Mucosa of descending colon (tissue), 3 donors: ENCODE measurements around the gene TNIK. TPM values are rescaled to one million over a fixed set of nuclear protein-coding genes. Genes with fewer than 3 reads are reported as not detected.
A peak's percentile ranks its signal among the peaks of the same experiment; 100 is the strongest.

Experiments
- ATAC-seq: fragments of 200-7000 bp; cut with Tn5 transposase; one replicate; pipeline ENCODE4 v1.9.1; 2020; ENCODE audit warnings: mild to moderate bottlenecking, moderate library complexity
- DNase-seq, 3 donors: peaks; one replicate each; pipeline ENCODE4 v3.0.0-alpha.2; 2020
- H3K36me3 ChIP-seq: fragments of 200-600 bp; one replicate; pipeline ENCODE4 v1.8.0; 2021; ENCODE audit warnings: low read depth, mild to moderate bottlenecking
- H3K4me1 ChIP-seq: fragments of 200-600 bp; one replicate; pipeline ENCODE4 v1.8.0; 2021; ENCODE audit warnings: low read depth, mild to moderate bottlenecking
- H3K4me3 ChIP-seq: fragments of 200-600 bp; one replicate; pipeline ENCODE4 v1.8.0; 2021; ENCODE audit warnings: mild to moderate bottlenecking
- H3K9me3 ChIP-seq: fragments of 200-600 bp; one replicate; pipeline ENCODE4 v1.8.0; 2021; ENCODE audit warnings: mild to moderate bottlenecking
- intact Hi-C, 2 donors: fragments of 100-400 bp; cut with DNase I in 1 of 2; cut with micrococcal nuclease in 1 of 2; formaldehyde crosslinking; loops; one replicate each; pipeline versions ENCODE4 v1.11.0 to v1.11.1; 2022; cut with DNase I, micrococcal nuclease
- total RNA-seq, 3 donors: library from RNA; stranded (reverse); fragmentation: NEBNext Ultra II Directional in 2 of 3; extraction: Animal tissue kit (Norgen Biotek cat#: 25700) in 2 of 3; gene quantifications; one replicate each; pipeline versions ENCODE4 v1.2.1 to v1.2.4, GENCODE V29; 2021 to 2023
- TF ChIP-seq, protein P1 (sequence below): fragments of 200-600 bp; IDR thresholded peaks from one replicate; pipeline ENCODE4 v1.8.0; 2022; ENCODE audit warnings: antibody characterized with exemption, mild to moderate bottlenecking
- donor health status: DM: no; HTN: no; CAD: no; lungs with moderate emphysema.
- donor health status: DM: no; HTN: no; CAD: no.
- donor health status: DM: no; HTN: yes; CAD: no.

The TNIK gene
- total RNA-seq, 3 donors from 2014 or later: 27.2 to 33.0 (median 28.0) TPM

DNA sequence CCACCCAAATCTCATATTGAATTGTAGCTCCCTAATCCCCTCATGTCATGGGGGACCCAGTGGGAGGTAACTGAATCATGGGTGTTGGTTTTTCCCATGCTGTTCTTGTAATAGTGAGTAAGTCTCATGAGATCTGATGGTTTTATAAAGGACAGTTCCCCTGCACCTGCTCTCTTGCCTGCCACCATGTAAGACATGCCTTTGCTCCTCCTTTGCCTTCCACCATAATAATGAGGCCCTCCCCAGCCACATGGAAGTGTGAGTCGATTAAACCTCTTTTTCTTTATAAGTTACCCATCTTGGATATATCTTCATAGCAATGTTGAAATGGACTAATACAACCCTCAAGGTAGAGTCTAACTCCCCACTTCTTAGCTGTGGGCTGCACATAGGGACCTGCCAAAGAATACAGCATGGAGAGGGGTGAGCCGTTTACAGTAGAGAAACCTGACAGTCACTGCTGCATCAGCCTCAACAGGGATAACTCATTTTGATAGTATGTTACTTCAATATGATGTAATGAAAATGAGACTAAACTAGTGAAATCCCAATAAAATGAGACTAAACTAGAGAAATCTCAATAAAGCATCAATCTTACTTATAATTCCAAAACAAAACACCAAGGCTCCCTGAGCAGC is 117.3 kb downstream of the TNIK start:
- no peak for ATAC-seq
- DNase-seq: no peak
- Histone ChIP-seq H3K4me3 (no peak overlapping the region), H3K9me3 (no peaks in the 10 kb centered on the region), H3K4me1 (peaks cover 9% of the 10 kb centered on the region), H3K36me3 (no peaks in the 10 kb centered on the region)
- intact Hi-C loops: no loop called here
- TF ChIP-seq, protein P1, sequence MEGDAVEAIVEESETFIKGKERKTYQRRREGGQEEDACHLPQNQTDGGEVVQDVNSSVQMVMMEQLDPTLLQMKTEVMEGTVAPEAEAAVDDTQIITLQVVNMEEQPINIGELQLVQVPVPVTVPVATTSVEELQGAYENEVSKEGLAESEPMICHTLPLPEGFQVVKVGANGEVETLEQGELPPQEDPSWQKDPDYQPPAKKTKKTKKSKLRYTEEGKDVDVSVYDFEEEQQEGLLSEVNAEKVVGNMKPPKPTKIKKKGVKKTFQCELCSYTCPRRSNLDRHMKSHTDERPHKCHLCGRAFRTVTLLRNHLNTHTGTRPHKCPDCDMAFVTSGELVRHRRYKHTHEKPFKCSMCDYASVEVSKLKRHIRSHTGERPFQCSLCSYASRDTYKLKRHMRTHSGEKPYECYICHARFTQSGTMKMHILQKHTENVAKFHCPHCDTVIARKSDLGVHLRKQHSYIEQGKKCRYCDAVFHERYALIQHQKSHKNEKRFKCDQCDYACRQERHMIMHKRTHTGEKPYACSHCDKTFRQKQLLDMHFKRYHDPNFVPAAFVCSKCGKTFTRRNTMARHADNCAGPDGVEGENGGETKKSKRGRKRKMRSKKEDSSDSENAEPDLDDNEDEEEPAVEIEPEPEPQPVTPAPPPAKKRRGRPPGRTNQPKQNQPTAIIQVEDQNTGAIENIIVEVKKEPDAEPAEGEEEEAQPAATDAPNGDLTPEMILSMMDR: no peak

DNA sequence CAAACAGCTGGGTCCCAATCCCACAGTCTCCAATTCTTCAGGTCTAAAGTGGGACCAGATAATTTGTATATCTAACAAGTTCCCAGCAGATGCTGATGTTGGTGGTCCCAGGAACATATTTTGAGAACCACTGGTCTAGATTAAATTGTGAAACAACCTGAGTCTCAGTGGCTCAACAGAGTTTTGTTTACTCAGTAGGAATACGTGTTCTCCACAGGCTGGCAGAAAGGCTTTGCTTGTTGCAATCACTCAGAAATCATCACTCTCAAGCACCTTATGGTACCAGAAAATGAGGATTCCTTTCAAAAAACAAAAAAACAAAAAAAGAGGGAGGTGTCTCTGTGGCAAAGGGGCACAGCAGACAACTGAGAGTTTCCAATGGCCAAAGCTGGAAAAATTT is 118.0 kb downstream of the TNIK start:
- DNase-seq (no peak), ATAC-seq (no peak)
- intact Hi-C loops: no loop called here
- TF ChIP-seq, protein P1: no peak
- H3K9me3 ChIP-seq: no peaks in the 10 kb centered on the region
- H3K4me1 ChIP-seq: peaks cover 9% of the 10 kb centered on the region
- H3K4me3 ChIP-seq: no peak overlapping the region
- H3K36me3 ChIP-seq: no peaks in the 10 kb centered on the region

- no peaks in the 10 kb centered on the region for H3K9me3 ChIP-seq
- ATAC-seq (peak; percentile 76), DNase-seq (peak in 1 of 3 donors; percentile 34)
- TF ChIP-seq, protein P1: no peak
- H3K4me3 ChIP-seq: no peak overlapping the region
- no peaks in the 10 kb centered on the region for H3K36me3 ChIP-seq
- intact Hi-C loops: no loop called here
- peaks cover 9% of the 10 kb centered on the region for H3K4me1 ChIP-seq
Observed at GRCh38 chr3:171340434-171340833, 119.8 kb downstream of the TNIK start.

GRCh38 chr3:171339598-171339997 is 120.6 kb downstream of the TNIK start:
- Histone ChIP-seq H3K4me3 (no peak overlapping the region), H3K36me3 (no peaks in the 10 kb centered on the region), H3K9me3 (no peaks in the 10 kb centered on the region), H3K4me1 (peaks cover 15% of the 10 kb centered on the region)
- ATAC-seq: peak; percentile 92
- TF ChIP-seq, protein P1: no peak
- intact Hi-C loops: no loop called here
- DNase-seq: peak; percentile 82 to 88 (median 85)

- intact Hi-C loops: no loop called here
- ATAC-seq (no peak), DNase-seq (no peak)
- TF ChIP-seq, protein P1: no peak
- Histone ChIP-seq H3K36me3 (no peaks in the 10 kb centered on the region), H3K4me3 (no peak overlapping the region), H3K4me1 (peaks cover 21% of the 10 kb centered on the region), H3K9me3 (no peaks in the 10 kb centered on the region)
Observed at GRCh38 chr3:171336406-171336805, 123.8 kb downstream of the TNIK start.

- TF ChIP-seq, protein P1: no peak
- ATAC-seq (no peak), DNase-seq (no peak)
- Histone ChIP-seq H3K4me1 (peaks cover 21% of the 10 kb centered on the region), H3K4me3 (no peak overlapping the region), H3K36me3 (no peaks in the 10 kb centered on the region), H3K9me3 (no peaks in the 10 kb centered on the region)
- intact Hi-C loops: no loop called here
Observed at GRCh38 chr3:171335559-171335958, 124.6 kb downstream of the TNIK start.
